Choroid plexus epithelial cell (primary cell): ENCODE measurements around the gene TMEM14C.

Experiments used
- DNase-seq: peaks from one replicate; pipeline ENCODE4 v3.0.0-alpha.2; 2010; ENCODE audit warnings: low read depth
- H3K4me3 ChIP-seq: 2 replicates; pipeline ENCODE4 v1.5.1; 2011; ENCODE audit warnings: low read depth, mild to moderate bottlenecking, control low read depth, low read length, moderate library complexity
- TF ChIP-seq, protein P1 (sequence below): conservative IDR thresholded peaks from 2 replicates; pipeline ENCODE4 v1.5.1; 2011; ENCODE audit warnings: low read depth, mild to moderate bottlenecking, control low read depth, inconsistent platforms, low read length, moderate library complexity

Gene TMEM14C

DNA sequence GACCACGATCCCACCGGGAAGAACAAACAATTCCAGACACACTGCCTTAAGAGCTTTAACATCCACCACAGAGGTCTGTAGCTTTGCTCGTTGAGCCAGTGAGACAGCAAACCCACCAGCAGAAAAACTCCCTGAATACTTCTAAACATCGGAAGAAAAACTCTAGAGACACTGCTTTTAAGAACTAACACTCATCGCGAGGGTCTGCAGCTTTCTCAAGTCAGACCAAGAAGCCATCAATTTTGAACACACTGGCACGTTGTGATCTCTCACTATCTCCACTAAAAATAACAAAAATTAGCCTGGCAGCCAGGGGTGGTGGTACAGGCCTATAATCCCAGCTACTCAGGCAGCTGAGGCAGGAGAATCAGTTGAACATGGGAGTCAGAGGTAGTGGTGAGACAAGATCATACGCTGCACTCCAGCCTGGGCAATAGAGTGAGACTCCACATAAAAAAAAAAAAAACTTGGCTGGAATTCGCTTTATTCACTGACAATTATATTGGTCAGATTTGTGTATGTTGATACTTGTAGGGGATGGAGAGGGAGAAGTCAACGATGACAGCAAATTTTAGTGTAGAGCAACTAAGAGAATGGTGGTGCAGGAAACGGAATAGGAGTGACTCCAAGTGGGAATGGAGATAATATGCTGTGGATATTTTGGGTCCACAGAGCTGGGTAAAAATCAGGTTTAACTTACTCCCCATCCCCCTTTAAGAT, 860 bp upstream of the TMEM14C start:
- H3K4me3 ChIP-seq = peak overlapping the region; percentile 85
- no peak for DNase-seq
- TF ChIP-seq, protein P1, sequence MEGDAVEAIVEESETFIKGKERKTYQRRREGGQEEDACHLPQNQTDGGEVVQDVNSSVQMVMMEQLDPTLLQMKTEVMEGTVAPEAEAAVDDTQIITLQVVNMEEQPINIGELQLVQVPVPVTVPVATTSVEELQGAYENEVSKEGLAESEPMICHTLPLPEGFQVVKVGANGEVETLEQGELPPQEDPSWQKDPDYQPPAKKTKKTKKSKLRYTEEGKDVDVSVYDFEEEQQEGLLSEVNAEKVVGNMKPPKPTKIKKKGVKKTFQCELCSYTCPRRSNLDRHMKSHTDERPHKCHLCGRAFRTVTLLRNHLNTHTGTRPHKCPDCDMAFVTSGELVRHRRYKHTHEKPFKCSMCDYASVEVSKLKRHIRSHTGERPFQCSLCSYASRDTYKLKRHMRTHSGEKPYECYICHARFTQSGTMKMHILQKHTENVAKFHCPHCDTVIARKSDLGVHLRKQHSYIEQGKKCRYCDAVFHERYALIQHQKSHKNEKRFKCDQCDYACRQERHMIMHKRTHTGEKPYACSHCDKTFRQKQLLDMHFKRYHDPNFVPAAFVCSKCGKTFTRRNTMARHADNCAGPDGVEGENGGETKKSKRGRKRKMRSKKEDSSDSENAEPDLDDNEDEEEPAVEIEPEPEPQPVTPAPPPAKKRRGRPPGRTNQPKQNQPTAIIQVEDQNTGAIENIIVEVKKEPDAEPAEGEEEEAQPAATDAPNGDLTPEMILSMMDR = no peak

DNA sequence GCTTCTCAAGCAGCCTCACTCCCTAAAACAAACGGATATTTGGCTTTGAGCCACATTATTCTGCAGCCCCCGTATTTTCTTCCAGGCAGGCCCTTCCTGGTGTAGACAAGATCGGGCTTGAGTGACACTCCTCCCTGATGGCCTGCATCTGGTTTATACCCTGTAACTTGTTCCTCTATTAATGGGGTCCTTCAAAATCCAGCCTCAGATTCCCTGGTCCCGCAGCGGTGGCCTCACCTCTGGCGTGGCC, 375 bp upstream of the TMEM14C start:
- TF ChIP-seq, protein P1 = no peak
- peak overlapping the region; percentile 85 for H3K4me3 ChIP-seq
- no peak for DNase-seq

DNA sequence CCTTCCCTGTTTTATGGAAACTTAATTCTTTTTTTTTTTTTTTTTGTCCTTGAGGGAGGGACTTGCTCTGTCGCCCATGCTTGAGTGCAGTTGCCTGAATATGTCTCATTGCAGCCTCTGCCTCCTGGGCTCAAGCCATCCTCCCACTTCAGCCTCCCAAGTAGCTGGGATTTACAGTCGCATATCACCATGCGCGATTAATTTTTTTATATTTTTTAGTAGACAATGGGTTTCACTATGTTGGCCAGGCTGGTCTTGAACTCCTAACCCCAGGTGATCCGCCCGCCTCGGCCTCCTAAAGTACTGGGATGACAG, 654 bp downstream of the TMEM14C start:
- no peak for DNase-seq
- H3K4me3 ChIP-seq = peak overlapping the region; percentile 85
- TF ChIP-seq, protein P1 = no peak

DNA sequence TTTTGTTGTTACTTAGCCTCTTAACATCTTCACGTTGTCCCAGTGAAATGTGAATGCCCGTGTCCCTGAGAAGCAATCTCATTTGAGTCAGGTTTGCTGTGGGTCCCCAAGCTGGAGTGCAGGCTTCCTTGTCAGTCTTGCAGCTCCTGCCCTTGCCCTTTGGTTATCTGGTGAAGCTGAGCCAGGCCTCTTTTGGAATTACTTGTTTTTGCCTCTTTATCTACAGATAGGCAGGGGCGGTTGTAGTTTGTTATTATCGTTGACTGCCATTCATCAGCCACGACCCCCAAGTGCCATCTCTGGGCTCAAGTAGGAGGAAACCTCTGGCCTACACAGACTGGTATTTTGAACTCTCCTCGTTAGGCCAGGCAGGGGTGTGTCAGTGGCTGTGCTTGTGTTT, 2.2 kb downstream of the TMEM14C start:
- no peak overlapping the region for H3K4me3 ChIP-seq
- TF ChIP-seq, protein P1 = no peak
- DNase-seq = no peak

GRCh38 chr6:10725716-10726115, 2.8 kb downstream of the TMEM14C start:
- DNase-seq = no peak
- no peak overlapping the region for H3K4me3 ChIP-seq
- TF ChIP-seq, protein P1 = no peak

DNA sequence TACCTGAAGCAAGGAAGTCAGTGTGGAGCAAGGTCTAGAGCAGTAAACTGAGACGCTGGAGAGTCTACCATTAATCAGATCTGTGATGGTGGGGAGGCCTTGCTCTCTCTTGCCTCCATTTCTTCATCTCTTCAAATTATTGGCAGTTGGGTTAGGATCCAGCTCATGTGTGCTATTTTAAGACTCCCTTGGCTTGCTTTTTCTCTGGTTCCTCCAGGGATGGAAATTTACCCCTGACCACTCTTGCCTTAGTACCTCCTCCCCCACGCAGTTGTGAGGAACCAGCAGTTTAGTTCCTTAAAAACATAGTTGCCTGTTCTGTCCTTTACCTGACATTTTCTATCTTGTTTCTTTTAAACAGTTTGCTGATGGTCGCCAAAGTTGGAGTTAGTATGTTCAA, 7.4 kb downstream of the TMEM14C start:
- TF ChIP-seq, protein P1 = no peak
- no peak for DNase-seq
- no peak overlapping the region for H3K4me3 ChIP-seq

- DNase-seq = peak; percentile 15
- H3K4me3 ChIP-seq = no peak overlapping the region
- TF ChIP-seq, protein P1 = no peak
These were observed 10.4 kb downstream of the TMEM14C start for GRCh38 chr6:10733151-10733715.
